ENCODE measurements around the gene PABPN1L. TPM values are rescaled to one million over a fixed set of nuclear protein-coding genes. Genes with fewer than 3 reads are reported as not detected.

Gene PABPN1L
- total and polyA plus RNA-seq, 2 of the 4 experiments (the other 2 are of a cell fraction) = not detected

DNA sequence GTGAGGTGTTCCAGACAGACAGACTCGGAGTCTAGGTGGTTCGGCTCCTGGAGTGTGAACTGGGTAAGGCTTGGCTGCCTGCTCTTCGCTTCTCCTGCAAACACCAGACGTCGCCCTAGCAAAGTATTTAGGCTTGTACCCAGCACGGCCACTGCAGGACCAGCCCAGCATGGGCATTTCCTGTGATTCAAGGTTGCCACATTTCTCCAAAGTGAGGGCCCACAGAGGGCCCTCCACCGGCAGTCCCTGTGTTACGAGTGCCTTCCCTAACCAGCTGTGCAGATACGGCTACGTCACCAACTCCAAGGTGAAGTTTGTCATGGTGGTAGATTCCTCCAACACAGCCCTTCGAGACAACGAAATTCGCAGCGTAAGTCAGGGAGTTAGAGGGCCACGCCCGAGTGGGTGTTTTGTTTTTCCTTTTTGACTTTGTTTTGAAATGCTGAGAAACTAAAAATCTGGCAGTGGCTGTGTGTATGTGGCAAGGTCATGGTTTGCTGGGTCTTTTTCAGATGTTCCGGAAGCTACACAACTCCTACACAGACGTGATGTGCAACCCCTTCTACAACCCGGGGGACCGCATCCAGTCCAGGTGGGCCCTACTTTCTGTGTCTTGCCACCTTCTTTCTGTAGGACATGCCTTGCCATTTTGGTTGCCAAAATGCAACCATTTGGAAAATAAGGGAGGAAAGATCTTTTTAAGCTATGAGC, 6.9 kb downstream of the PABPN1L start:
- Histone ChIP-seq H2AK9ac (replicated peaks; ENCODE audit: low read depth, low read length, poor library complexity) (no peak overlapping the region), H4K5ac (ENCODE audit: low read depth, low read length) (no peak overlapping the region), H3K9me1 (ENCODE audit: insufficient read depth, low read length) (0 out of 2 replicates have a peak, but pooled peaks cover 4% of the 10 kb centered on the region), H2BK5ac (ENCODE audit: low read depth, low read length, poor library complexity, severe bottlenecking) (no peak overlapping the region), H3K23ac (ENCODE audit: low read depth, low read length) (no peak overlapping the region), H2AFZ (replicated peaks; ENCODE audit: low read length, poor library complexity) (no peak overlapping the region), H2BK15ac (ENCODE audit: low read depth, low read length) (no peak overlapping the region), H3K56ac (ENCODE audit: extremely low read depth, insufficient read depth, low read length) (no peak overlapping the region), H3K4me1 (ENCODE audit: control insufficient read depth, insufficient read depth, low read length) (peaks cover 9% of the 10 kb centered on the region), H2BK120ac (ENCODE audit: low read depth, low read length) (no peak overlapping the region), H3K18ac (ENCODE audit: low read depth, low read length) (no peak overlapping the region), H4K20me1 (ENCODE audit: insufficient read depth, low read length) (peaks cover 12% of the 10 kb centered on the region), H3K14ac (replicated peaks; ENCODE audit: low read depth, low read length) (no peak overlapping the region), H3K9ac (ENCODE audit: low read depth, low read length) (no peak overlapping the region), H3K4me3 (ENCODE audit: insufficient read depth, low read depth, low read length) (no peak overlapping the region), H3K4ac (ENCODE audit: low read depth, low read length) (no peak overlapping the region), H3K79me1 (ENCODE audit: low read depth in 1 of 2, low read length in 2 of 2) (peaks cover 6 to 38% of the 10 kb centered on the region in 2 experiments), H2AK5ac (ENCODE audit: low read depth, low read length) (no peak overlapping the region), H3K36me3 (ENCODE audit: control insufficient read depth, insufficient read depth, low read length) (peaks cover 26% of the 10 kb centered on the region), H4K8ac (ENCODE audit: low read depth in 2 of 2, low read length in 2 of 2) (no peak overlapping the region), H2BK20ac (ENCODE audit: low read depth, low read length) (no peak overlapping the region), H3K9me3 (ENCODE audit: control insufficient read depth, insufficient read depth, low read length) (no peaks in the 10 kb centered on the region), H4K91ac (ENCODE audit: insufficient read depth, low read depth, low read length) (no peak overlapping the region), H3K27me3 (ENCODE audit: control insufficient read depth, insufficient read depth, low read length) (no peaks in the 10 kb centered on the region), H3K27ac (ENCODE audit: insufficient read depth, low read length) (no peak overlapping the region), H3K4me2 (ENCODE audit: low read depth, low read length) (no peak overlapping the region)
- intact Hi-C loops (cut with micrococcal nuclease) = loop anchor here (5.0 kb wide), 1 partner anchor 68 kb away; no protein-coding TSS in a partner anchor
- in situ Hi-C loops (cut with MboI; ENCODE audit: low sequenced_read_pairs) = no loop called here
- POLR2A ChIA-PET (ENCODE audit: unreplicated experiment) = no interaction called here
- BruUV-seq (replicated peaks) = no TSS peak
- TF ChIP-seq RCOR1 (IDR thresholded peaks at IDR 0.05; ENCODE audit: insufficient replicate concordance, low read length) (no peak), RFX5 (IDR thresholded peaks at IDR 0.05; ENCODE audit: low read depth, low read length) (no peak), SMC3 (IDR thresholded peaks at IDR 0.05; ENCODE audit: low read depth, low read length) (no peak), FOS (IDR thresholded peaks at IDR 0.05; ENCODE audit: low read depth, low read length) (no peak), MXI1 (IDR thresholded peaks at IDR 0.05; ENCODE audit: borderline replicate concordance, low read depth, low read length) (no peak), POLR2A (IDR thresholded peaks at IDR 0.05; ENCODE audit: low read depth, low read length) (no peak), BHLHE40 (IDR thresholded peaks at IDR 0.05; ENCODE audit: low read depth, low read length) (no peak), CEBPB (IDR thresholded peaks at IDR 0.05; ENCODE audit: low read depth, low read length) (no peak), RAD21 (IDR thresholded peaks at IDR 0.05; ENCODE audit: low read length) (no peak), NFE2L2 (IDR thresholded peaks at IDR 0.05; ENCODE audit: low read depth, low read length) (no peak), MAFK (IDR thresholded peaks at IDR 0.05; ENCODE audit: low read depth, low read length) (no peak), MAZ (IDR thresholded peaks at IDR 0.05; ENCODE audit: borderline replicate concordance, low read depth, low read length) (no peak), CHD1 (IDR thresholded peaks at IDR 0.05; ENCODE audit: low read depth, low read length) (no peak)
- TF ChIP-seq, protein P1, sequence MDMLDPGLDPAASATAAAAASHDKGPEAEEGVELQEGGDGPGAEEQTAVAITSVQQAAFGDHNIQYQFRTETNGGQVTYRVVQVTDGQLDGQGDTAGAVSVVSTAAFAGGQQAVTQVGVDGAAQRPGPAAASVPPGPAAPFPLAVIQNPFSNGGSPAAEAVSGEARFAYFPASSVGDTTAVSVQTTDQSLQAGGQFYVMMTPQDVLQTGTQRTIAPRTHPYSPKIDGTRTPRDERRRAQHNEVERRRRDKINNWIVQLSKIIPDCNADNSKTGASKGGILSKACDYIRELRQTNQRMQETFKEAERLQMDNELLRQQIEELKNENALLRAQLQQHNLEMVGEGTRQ (IDR thresholded peaks at IDR 0.05; ENCODE audit: low read depth, low read length) = no peak
- TF ChIP-seq, protein P2, sequence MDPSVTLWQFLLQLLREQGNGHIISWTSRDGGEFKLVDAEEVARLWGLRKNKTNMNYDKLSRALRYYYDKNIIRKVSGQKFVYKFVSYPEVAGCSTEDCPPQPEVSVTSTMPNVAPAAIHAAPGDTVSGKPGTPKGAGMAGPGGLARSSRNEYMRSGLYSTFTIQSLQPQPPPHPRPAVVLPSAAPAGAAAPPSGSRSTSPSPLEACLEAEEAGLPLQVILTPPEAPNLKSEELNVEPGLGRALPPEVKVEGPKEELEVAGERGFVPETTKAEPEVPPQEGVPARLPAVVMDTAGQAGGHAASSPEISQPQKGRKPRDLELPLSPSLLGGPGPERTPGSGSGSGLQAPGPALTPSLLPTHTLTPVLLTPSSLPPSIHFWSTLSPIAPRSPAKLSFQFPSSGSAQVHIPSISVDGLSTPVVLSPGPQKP (IDR thresholded peaks at IDR 0.05; ENCODE audit: borderline replicate concordance, low read depth, low read length) = no peak
- TF ChIP-seq, protein P3, sequence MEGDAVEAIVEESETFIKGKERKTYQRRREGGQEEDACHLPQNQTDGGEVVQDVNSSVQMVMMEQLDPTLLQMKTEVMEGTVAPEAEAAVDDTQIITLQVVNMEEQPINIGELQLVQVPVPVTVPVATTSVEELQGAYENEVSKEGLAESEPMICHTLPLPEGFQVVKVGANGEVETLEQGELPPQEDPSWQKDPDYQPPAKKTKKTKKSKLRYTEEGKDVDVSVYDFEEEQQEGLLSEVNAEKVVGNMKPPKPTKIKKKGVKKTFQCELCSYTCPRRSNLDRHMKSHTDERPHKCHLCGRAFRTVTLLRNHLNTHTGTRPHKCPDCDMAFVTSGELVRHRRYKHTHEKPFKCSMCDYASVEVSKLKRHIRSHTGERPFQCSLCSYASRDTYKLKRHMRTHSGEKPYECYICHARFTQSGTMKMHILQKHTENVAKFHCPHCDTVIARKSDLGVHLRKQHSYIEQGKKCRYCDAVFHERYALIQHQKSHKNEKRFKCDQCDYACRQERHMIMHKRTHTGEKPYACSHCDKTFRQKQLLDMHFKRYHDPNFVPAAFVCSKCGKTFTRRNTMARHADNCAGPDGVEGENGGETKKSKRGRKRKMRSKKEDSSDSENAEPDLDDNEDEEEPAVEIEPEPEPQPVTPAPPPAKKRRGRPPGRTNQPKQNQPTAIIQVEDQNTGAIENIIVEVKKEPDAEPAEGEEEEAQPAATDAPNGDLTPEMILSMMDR (conservative IDR thresholded peaks at IDR 0.05; ENCODE audit: low read depth, low read length) = no peak
- DNase-seq (no peak), ATAC-seq (ENCODE audit: low read depth) (no peak)
- CTCF ChIA-PET = no interaction called here
- 97% methylated on average over 5 of the region's 20 CpGs; no CpG with 5 or more reads in 1 of the 2 experiments for WGBS, 2 experiments (ENCODE audit: extremely low coverage in 2 of 2, insufficient read length in 1 of 2)
- dilution Hi-C loops (cut with HindIII; ENCODE audit: low sequenced_read_pairs, unreplicated experiment) = no loop called here

Data from IMR-90 (cell line).